ENCODE results near the gene COX6A1.
"Not testable (repeated sequence)": the region's sequence is repeated elsewhere in the genome, so short reads cannot be mapped to it uniquely, and the experiment has no call there.

The COX6A1 gene

GRCh38 chr12:120428597-120429229 lies 9.2 kb upstream of the COX6A1 start:
- no peak for DNase-seq

- no peak for DNase-seq
Observed at GRCh38 chr12:120429368-120429767, 8.5 kb upstream of the COX6A1 start.

DNA sequence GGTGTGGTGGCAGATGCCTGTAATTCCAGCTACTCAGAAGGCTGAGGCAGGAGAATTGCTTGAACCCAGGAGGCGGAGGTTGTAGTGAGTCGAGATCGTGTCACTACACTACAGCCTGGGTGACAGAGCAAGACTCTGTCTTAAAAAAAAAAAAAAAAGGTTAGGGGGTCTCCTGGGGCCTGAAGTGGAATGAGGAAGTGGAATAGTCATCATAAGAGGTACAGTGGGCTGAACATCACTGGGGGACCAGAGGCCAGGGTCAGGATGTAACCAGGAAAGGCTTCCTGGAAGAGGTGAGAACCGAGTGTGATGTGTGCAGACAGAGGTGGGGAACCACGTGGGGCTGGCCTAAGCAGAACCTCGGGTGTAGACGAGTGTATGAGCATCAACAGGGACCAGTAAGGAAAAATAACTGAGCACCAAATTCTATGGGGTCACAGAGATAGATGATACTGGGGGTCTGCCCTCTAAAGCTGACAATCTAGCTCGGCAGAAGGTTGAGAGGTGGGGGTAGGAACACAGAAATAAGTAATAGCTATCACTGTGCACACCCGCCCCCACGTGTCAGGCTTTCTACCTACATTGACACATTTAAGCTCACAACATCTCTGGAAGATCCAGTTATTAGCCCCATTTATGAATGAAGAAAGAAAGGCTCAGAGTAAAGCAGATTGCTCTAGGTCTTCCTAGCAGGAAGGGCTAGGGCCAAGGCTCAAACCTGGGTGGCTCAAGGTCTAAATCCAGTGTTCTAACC lies 5.0 kb upstream of the COX6A1 start:
- DNase-seq: no peak

DNA sequence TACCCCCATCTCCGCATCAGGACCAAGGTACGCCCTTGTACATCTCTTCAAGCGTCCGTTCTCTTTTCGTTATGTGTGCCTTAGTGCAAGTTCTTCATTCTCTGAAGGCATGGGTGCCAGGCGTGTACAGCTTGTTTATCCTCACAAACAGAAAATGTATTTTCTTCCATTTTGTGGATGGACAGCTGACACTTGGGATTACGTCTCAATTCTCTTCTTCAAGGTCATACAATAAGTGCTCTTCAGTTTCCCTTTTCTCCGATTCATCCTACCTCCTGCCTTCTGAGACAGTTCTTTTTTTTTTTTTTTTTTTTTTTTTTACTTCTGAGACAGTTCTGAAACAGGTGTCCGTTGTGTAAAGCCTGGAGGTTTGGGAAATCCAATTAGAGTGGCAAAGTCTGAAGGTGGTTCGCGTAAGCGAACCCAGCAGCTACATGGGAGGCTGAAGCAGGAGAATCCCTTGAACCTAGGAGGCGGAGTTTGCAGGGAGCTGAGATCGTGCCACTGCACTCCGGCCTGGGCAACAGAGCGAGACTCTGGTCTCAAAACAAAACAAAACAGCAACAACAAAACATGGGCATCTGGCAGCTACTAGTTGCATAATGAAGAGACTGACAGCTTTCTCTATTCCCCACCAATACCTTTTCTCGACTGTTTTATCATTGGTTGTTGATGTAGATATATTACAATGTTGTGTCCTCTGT lies 734 bp downstream of the COX6A1 start:
- no peak for DNase-seq

DNA sequence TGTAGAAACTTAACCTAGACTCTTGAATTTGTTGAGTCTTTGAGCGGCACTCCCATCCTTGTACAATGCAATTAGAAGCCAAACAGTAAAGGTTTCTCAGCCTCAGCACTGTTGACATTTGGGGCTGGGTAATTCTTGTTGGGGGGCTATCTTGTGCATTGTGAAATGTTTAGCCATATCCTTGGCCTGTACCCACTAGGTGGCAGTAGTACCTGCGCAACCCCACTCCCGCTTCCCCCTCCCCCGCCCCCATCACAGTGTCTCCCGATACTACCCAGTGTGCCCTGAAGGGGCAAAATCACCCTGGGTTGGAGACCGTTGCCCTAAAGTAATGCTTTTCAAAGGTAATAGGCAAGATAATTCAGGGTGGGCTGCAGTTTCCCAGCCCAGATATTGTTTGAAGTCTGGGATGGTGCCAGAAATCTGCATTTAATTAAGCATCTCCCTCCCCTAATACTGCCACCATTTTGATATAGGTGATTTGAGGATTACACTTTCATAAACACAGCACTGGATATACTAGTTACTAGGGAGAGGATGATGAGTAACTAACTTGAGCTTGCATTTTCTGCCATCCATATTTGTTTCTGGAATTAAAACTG lies 1.8 kb downstream of the COX6A1 start:
- no peak for DNase-seq

GRCh38 chr12:120444676-120445075 lies 6.8 kb downstream of the COX6A1 start:
- no peak for DNase-seq

GRCh38 chr12:120445911-120446843 lies 8.3 kb downstream of the COX6A1 start, which contains the start of the genes GATC and TRIAP1:
Gene GATC (plus strand): TSS chr12:120446444. CDS start chr12:120446481, 37 bp downstream.
Gene TRIAP1 (minus strand): TSS chr12:120446384. CDS start chr12:120446372, 12 bp downstream.
- DNase-seq: no peak

DNA sequence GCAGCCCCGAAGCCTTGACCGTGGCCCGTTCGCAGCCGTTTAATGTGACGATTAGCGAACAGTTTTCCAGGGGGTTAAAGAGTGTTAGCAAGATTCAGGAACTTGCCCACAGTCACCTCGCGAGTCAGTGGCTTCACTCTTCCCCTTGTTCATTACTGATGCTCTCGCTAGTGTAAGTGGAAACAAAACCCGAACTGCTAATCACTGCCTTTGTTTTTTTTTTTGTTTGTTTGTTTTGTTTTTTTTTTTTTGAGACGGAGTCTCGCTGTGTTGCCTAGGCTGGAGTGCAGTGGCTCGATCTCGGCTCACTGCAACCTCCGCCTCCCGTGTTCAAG lies 8.9 kb downstream of the COX6A1 start:
- DNase-seq: not testable (repeated sequence)

- no peak for DNase-seq
Observed at GRCh38 chr12:120447992-120448391, 10.1 kb downstream of the COX6A1 start.

- not testable (repeated sequence) for DNase-seq
Observed at GRCh38 chr12:120452524-120452923, 14.6 kb downstream of the COX6A1 start.

DNA sequence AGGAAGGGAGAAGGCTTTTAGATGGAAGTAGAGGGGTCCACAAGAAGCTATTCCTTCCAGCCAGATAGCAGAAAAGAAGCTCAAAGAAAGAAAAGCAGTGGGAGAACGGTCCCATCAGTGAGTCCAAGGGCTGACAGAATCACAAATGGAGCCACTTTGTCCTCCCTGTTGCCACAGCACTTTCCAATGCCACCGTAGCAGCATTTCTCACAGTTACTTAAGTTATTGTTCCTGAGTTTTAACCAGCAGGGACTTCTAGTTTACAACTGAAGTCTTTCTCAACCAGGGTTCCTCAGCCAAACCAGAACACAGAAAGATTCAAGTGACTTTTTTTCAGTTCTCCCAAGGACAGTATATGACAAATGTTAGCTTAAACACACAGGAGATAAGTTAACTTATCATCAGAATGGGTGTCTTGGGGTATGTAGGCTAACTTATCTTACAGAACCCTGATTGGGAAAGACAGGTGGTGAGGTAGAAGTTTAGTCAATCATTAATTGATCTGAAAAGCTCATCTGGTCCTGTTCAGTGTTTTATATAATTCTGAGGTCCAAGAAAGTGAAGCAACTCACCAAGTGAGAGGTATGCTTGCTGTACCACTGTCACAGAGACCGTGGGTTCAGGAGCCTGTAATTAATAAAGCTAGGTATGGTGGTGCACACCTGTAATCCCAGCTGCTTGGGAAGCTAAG lies 15.3 kb downstream of the COX6A1 start:
- DNase-seq: no peak

GRCh38 chr12:120453977-120454376 lies 16.1 kb downstream of the COX6A1 start:
- DNase-seq: no peak

DNA sequence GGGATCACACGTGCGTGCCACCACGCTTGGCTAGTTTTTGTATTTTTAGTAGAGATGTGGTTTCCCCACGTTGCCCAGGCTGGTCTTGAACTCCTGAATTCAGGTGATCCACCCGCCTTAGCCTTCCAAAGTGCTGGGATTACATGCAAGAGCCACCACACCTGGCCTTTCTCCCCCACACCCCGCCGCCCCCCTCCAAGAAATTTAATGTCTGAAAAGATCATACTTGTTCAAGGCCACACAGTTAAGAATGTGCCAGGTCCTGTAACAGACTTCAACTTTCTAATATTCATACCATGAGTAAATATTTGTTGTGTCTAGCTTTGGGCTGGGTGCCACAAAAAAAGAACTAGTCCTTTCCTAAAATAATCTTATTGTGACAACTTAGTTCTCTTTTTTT lies 17.4 kb downstream of the COX6A1 start:
- DNase-seq: no peak

- DNase-seq: no peak
Observed at GRCh38 chr12:120457133-120457532, 19.2 kb downstream of the COX6A1 start.

DNA sequence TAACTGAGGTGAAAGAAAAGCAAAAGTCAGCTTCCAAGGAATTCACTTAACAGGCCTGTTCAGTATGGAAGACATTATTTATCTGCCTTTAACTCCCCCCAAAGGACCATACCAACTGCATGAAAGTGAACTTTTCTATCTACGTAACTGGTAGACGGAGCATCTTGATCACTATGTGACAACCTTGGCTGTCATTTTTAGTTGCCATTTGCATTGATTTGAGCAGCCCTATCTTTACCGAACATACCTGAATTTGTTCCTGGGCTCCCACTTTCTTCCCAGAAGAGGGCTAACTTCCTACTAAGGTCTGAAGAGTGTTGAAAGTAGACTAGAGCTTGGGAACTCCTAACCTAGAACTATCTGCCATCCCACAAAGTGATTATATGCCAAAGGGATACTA lies 22.2 kb downstream of the COX6A1 start:
- DNase-seq: no peak

DNA sequence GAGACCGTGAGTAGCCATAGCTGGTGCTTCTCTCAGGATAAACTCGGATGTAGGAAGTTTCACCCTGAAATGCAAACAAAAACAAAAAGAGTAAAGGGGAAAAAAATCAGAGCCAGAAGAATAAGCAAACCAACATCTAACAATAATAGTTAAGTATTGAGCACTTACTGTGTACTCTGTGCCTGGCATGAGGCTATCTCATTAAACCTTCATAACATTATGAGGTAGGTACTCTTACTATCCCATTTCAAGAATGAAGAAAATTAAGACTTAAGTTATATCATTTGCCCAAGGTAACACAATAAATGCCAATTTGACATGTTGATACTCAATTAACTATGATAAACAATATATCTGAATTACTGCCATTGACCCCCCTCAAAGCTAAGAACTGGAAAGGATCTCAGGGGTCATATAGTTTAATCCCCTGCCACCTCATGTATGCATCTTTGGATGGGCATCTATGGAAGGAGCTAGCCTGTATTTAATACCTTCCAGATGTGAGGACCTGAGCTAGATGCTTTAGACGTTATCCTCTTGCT lies 24.3 kb downstream of the COX6A1 start:
- DNase-seq: no peak

DNA sequence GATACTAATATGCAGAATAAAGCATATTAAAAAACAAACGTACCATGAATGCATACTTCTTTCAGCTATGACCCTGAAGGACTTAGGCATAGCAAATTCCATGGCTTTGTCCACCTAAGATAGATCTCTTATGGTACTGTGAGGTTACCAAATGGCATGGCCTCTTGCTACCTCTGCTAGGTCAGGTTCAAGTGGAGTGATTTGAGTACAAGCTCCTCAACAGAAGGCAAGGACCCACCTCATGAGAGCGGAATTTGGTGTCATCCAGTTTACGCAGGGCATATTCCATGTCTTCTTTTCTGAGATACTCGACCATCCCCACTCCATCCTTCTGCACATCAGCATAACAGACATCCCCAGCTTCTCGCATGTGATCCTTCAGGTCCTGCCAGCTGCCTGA lies 25.8 kb downstream of the COX6A1 start:
- DNase-seq: no peak

GRCh38 chr12:120465756-120466155 lies 27.8 kb downstream of the COX6A1 start:
- DNase-seq: no peak

- DNase-seq: peak; percentile 38
Observed at GRCh38 chr12:120466560-120467315, 28.8 kb downstream of the COX6A1 start.

DNA sequence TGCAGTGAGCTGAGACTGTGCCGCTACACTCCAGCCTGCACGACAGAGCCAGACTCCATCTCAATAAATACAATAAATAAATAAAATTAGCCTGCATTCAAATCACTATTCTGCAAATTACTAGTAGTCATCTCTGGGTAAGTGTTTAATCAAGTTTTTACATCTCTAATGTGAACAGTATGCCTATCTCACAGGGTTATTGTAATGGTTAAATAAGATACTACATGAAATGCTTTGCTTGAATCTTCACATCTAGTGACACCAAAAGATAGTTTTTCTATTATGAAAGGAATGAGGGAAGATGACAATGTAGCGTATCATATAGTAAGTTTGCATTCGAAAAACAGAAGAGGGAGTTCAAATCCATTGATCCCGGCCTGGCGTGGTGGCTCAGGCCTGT lies 29.5 kb downstream of the COX6A1 start:
- no peak for DNase-seq
